ENCODE measurements around the gene ALPP.
"Not testable (repeated sequence)": the region's sequence is repeated elsewhere in the genome, so short reads cannot be mapped to it uniquely, and the experiment has no call there.

Gene ALPP

GRCh38 chr2:232406556-232407310, 28.2 kb downstream of the ALPP start, which contains the start of gene ALPG:
ALPG (plus strand) TSS chr2:232406844; CDS start chr2:232406895, 51 bp downstream.
- DNase-seq (ENCODE audit: low read depth in 2 of 2): no peak

DNA sequence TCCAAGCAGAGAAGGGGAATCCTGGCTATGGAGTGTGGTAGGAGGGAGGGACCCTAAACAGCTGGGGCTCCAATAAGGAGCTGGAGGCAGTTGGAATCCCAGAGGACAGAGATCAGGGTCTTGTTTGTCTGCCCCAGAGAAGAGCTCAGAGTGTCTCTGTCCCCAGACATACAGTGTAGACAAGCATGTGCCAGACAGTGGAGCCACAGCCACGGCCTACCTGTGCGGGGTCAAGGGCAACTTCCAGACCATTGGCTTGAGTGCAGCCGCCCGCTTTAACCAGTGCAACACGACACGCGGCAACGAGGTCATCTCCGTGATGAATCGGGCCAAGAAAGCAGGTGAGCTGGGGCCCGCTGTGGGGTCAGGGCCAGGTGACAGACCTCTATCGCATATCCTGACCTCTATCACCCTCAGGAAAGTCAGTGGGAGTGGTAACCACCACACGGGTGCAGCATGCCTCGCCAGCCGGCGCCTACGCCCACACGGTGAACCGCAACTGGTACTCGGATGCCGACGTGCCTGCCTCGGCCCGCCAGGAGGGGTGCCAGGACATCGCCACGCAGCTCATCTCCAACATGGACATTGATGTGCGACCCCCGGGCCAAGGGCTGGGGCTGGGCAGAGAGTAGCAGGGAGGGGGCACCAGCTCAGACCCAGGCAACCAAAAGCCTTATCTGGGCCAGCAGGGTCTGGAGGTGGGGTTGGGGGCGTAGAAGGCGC, 29.0 kb downstream of the ALPP start:
- DNase-seq (ENCODE audit: low read depth in 2 of 2): not testable (repeated sequence)

DNA sequence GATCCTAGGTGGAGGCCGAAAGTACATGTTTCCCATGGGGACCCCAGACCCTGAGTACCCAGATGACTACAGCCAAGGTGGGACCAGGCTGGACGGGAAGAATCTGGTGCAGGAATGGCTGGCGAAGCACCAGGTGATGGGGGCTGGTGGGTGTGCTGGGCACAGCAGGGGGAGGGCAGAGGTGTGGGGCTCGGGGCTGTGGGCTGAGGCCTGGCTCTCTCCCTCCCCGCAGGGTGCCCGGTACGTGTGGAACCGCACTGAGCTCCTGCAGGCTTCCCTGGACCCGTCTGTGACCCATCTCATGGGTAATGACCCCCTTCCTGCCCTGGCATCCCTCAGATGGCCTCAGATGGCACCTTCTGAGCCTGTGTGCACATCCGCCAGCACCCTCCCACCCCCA, 29.7 kb downstream of the ALPP start:
- DNase-seq (ENCODE audit: low read depth in 2 of 2): not testable (repeated sequence)

- DNase-seq (ENCODE audit: low read depth in 2 of 2): not testable (repeated sequence)
Measured at GRCh38 chr2:232409617-232410016, 31.1 kb downstream of the ALPP start.

GRCh38 chr2:232410238-232410900, 31.8 kb downstream of the ALPP start:
- no peak for DNase-seq (ENCODE audit: low read depth in 2 of 2)

DNA sequence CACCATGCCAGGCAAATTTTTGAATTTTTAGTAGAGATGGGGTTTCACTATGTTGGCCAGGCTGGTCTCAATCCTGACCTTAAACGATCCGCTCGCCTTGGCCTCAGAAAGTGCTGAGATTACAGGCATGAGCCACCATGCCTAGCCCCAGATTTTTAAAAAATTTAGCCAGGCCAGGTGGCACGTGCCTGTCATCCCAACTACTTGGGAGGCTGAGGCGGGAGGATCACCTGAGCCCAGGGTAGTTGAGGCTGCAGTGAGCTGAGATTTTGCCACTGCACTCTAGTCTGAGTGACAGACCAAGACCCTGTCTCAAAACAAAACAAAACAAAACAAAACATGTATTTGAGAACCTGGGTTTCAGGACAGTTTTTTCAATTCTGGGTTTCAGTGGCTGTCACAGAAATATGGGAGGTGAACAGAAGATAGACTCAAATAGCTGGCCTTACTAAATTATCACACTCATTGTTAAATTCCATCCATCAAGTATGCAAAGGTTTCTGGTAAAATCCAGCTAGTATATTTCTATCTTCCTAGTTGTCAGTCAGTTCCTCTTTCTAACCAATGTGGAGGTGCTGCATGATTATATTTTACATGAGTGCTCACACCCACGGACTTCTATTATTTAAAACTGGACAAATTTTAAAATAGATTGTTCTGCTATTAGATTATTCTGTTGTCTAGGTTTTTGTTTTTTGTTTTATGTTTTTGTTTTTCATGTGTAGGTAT, 33.5 kb downstream of the ALPP start:
- DNase-seq (ENCODE audit: low read depth in 2 of 2): no peak

DNA sequence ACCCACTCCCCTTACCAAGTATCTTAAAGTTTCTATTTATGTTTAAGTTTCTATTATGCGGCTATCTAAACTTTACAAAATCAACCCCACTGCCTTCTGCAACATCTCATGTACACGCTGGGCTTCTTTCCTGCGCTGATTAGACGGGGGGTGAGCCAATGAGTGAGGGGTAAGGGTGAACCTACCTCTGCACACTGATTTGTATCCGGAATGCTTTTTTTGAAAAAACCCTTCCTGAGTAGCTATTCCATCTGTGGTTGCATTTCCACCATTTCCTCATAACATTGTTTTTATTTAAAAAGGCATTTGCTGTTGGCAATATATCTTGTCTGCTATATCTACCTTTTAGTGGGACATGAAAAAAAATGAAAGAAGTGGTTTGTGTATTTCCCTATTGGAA, 34.4 kb downstream of the ALPP start:
- no peak for DNase-seq (ENCODE audit: low read depth in 2 of 2)

DNA sequence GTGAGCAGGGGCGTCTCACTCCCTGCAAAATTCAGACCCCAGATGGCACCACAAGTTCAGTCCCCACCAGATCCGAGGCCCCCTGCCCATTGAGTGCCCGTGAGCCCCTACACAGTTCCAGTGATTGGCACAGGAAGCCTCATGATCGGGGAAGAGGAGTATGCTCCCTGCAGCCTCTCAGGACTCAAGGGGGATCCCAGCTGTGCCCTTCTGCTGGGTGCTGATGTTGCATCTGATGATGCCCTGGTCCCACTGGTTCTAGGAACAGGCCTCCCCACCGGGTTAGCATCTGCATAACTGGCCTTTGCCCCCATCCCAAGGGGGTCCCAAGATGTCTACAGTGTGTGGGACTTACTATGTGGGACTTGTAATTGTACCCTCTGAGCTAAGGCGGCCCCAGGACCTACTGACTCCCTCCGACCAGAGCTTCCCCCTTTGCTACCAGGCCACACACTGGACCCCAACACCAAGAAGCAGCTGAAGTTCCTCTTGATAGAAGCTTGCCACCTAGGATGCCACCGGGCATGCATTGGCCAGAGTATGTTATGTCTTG, 36.7 kb downstream of the ALPP start:
- no peak for DNase-seq (ENCODE audit: low read depth in 2 of 2)

DNA sequence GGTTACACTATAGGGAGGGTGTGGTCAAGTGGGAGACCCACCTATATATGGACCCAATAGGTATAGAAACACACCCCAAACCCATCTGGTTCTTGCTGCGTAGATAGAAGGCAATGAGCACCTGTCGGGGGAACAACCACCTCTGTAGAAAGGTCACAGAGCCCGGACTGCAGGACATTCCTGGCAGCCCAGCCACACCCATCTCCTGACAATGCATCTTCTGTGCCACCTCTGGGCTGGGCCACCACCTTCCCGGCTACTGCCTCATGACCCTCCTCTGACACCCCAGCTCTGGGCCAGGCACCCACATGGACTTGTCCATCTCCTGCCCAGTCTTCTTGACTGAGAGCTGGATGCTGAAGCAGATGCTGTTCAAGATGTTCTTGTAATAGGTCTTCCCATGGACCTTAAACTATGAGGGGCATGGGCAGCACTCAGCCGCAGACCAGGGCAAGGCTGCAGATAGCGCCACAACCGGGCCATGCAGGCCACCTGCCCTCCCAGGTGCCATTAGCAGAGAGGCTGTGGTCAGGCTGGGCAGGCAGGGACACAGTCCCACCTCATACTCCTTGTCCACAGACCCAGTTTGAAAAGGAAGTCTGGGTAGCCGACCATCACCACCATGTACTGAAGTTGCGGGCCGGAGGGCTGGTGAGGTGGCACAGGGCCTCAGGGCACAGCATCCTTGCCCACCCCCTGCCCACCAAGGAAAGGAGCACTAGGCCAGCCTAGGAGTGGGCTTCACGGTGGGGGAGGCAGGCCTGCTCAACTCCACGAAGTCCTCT, 37.4 kb downstream of the ALPP start:
- DNase-seq (ENCODE audit: low read depth in 2 of 2): no peak

GRCh38 chr2:232416521-232417470, 38.2 kb downstream of the ALPP start:
- DNase-seq (ENCODE audit: low read depth in 2 of 2): no peak

- DNase-seq (ENCODE audit: low read depth in 2 of 2): no peak
Measured at GRCh38 chr2:232417489-232417888, 38.9 kb downstream of the ALPP start.

- DNase-seq (ENCODE audit: low read depth in 2 of 2): no peak
Measured at GRCh38 chr2:232418056-232418455, 39.5 kb downstream of the ALPP start.

GRCh38 chr2:232418466-232419244, 40.1 kb downstream of the ALPP start:
- no peak for DNase-seq (ENCODE audit: low read depth in 2 of 2)

DNA sequence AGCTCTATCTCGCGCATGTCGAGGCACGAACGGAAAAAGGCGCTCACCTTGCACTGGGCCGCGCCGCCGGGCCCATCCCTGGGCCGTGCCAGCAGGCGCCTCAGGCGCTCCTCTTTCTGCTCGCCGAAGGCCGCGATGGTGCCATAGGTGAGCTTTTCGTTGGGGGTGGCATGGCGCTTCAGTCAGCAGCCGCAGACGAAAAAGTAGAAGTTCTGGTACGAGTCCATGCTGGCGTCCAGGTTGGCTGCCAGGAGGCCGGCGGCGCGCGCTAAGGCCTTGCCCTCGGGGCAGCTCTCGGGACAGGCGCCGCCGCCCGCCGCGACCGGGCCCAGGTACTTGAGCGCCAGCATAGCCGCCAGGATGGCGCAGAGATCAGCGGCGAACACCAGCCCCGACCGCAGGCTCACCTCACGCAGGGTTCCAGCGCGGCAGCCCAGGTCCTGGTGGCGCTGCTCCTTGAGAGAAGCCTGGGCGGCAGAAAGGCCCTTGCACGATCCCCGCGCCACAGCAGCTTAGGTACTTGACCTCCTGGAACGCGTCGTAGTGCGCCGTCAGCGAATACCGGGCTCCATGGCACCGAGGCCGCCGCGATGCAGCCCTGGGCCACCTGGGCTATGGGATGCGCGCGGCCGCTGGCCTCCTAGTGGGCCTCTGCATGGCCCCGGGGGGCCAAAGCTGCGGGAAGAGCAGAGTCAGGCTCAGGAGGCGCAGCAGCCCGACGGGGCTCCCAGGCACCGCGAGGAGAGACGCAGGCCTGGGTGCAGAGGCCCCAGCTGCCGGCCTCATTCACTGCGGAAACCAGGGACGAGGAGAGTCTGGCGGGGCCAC, 40.9 kb downstream of the ALPP start:
- no peak for DNase-seq (ENCODE audit: low read depth in 2 of 2)

DNA sequence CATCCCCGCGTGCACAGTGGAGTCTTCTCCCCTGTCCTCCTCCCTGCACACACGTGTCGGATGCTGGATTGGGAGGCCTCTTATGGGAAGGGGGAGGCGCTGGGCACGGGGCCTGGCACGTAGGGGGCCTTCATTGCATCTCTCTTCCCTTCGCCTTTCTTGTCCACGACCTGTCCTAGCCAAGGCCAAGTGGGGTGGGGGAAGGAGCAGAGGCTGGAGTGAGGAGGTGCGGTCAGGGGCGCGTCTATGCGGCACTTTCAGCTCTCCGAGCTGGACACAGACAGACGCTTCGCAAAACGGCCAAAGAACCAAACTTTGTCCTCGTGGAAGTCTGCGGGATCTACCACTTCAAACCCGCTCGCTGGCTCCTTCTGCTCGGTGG, 41.5 kb downstream of the ALPP start:
- no peak for DNase-seq (ENCODE audit: low read depth in 2 of 2)

DNA sequence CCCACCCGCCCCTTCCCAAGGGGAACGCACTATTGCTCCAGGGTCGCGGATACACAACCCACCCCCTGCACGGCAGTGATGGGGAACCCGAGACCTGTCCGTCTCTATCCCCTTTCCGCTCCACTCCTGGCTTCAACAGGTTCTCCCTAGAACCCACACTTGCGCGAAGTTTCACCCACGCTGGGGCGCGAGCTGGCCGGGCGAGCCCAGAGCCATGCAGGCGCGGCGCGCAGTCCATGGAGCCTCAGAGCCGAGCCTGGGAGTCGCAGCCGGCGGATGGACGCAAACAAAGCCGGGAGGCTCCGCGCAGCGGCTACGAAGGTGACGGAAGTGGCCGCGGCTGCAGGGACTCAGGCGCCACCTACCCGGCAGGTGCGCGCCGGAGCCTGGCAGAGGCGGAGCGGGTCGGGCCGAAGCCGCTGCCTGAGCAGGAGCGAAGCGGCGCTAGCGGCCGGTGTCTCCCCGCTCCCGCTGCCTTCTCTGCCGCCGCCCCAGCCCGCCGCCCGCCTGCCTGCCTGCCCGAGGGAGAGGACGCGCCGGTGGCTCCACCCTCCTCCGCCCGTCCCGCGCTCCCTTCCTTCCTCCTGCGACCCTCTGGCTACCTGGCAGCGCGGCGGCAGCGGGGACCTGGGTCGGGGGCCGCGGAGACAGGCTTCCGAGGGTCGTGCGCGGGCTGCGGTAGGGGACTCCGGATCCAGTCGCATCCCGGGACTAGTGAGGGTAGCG, 42.1 kb downstream of the ALPP start:
- DNase-seq (ENCODE audit: low read depth in 2 of 2): no peak

- no peak for DNase-seq (ENCODE audit: low read depth in 2 of 2)
Measured at GRCh38 chr2:232421189-232421785, 42.7 kb downstream of the ALPP start.

Measured in stimulated activated CD8-positive, alpha-beta memory T cell treated with anti-CD3 and anti-CD28 coated beads, Interleukin-7, amount 100 ng/mL, for 4 hours (primary cell).